ENCODE data around the gene DELE1. TPM values are rescaled to one million over a fixed set of nuclear protein-coding genes. Genes with fewer than 3 reads are reported as not detected.
A peak's percentile ranks its signal among the peaks of the same experiment; 100 is the strongest.

The DELE1 gene
- total and polyA plus RNA-seq, 8 donors, result 27.7 to 45.6 (median 34.2) TPM

- Histone ChIP-seq H3K9me3 (no peaks in the 10 kb centered on the region), H3K4me1 (peaks cover 7 to 20% (median 14%) of the 10 kb centered on the region in 3 donors), H3K4me3 (peak overlapping the region; percentile 36 to 82 (median 68)), H3K27me3 (no peaks in the 10 kb centered on the region), H3K27ac (peak overlapping the region in 3 of 4 donors; percentile 12 to 87 (median 67)), H3K36me3 (no peaks in the 10 kb centered on the region)
- no peak for TF ChIP-seq CTCF (IDR thresholded peaks at IDR 0.05)
- FAIRE-seq (no peak), DNase-seq (peak in 5 of 6 donors; percentile 48 to 82 (median 67)), ATAC-seq (peak; percentile 11 to 36 (median 19))
- intact Hi-C loops (cut with DNase I), result no loop called here
- WGBS, 2 donors, result 1% methylated on average over 61 to 65 of the region's 65 CpGs
These were observed 47.7 kb upstream of the DELE1 start for GRCh38 chr5:141875795-141876627.

- DNase-seq, result peak; percentile 55 to 85 (median 68)
- peak overlapping the region in 3 of 4 donors; percentile 12 to 87 (median 67) for H3K27ac ChIP-seq
- H3K27me3 ChIP-seq, result no peaks in the 10 kb centered on the region
- intact Hi-C loops (cut with DNase I), result no loop called here
- no peaks in the 10 kb centered on the region for H3K36me3 ChIP-seq
- H3K4me3 ChIP-seq, result peak overlapping the region; percentile 36 to 82 (median 68)
- 0 to 1% methylated on average over 36 to 42 of the region's 42 CpGs for WGBS, 2 donors
- H3K9me3 ChIP-seq, result no peaks in the 10 kb centered on the region
- no peak for TF ChIP-seq CTCF (IDR thresholded peaks at IDR 0.05)
- peaks cover 7 to 20% (median 14%) of the 10 kb centered on the region in 3 donors for H3K4me1 ChIP-seq
- no peak for FAIRE-seq
- ATAC-seq, result peak; percentile 17 to 44 (median 35)
These were observed 46.9 kb upstream of the DELE1 start for GRCh38 chr5:141876628-141877355.

GRCh38 chr5:141877356-141878185 is 46.1 kb upstream of the DELE1 start:
- intact Hi-C loops (cut with DNase I), result loop anchor here in 1 of 3 donors (2.0 kb wide), 1 partner anchor 177 kb away; no protein-coding TSS in a partner anchor
- 1% methylated on average over 49 to 55 of the region's 55 CpGs for WGBS, 2 donors
- TF ChIP-seq CTCF (IDR thresholded peaks at IDR 0.05), result no peak
- ATAC-seq (peak in 3 of 4 donors; percentile 0 to 1 (median 0)), FAIRE-seq (no peak), DNase-seq (peak in 4 of 6 donors; percentile 38 to 82 (median 50))
- Histone ChIP-seq H3K4me1 (peaks cover 7 to 20% (median 14%) of the 10 kb centered on the region in 3 donors), H3K9me3 (no peaks in the 10 kb centered on the region), H3K27me3 (no peaks in the 10 kb centered on the region), H3K27ac (peak overlapping the region in 3 of 4 donors; percentile 60 to 87 (median 84)), H3K36me3 (no peaks in the 10 kb centered on the region), H3K4me3 (peak overlapping the region; percentile 36 to 82 (median 68))

- Histone ChIP-seq H3K9me3 (no peaks in the 10 kb centered on the region), H3K27ac (peak within 1 kb of the TSS; percentile 39 to 87 (median 76)), H3K27me3 (peaks cover 0 to under 1% (median 0%) of the 10 kb centered on the region in 4 donors), H3K36me3 (no peaks in the 10 kb centered on the region), H3K4me3 (peak within 1 kb of the TSS; percentile 36 to 82 (median 68)), H3K4me1 (peaks cover 7 to 20% (median 14%) of the 10 kb centered on the region in 3 donors)
- peak; percentile 35 to 84 (median 64) for DNase-seq
- peak; percentile 61 to 67 (median 62) for ATAC-seq
- TF ChIP-seq CTCF (IDR thresholded peaks at IDR 0.05), result no peak
- intact Hi-C loops (cut with DNase I), result loop anchor here in 1 of 3 donors (2.0 kb wide), 1 partner anchor 177 kb away; no protein-coding TSS in a partner anchor
- 0% methylated on average over 18 to 52 of the region's 63 CpGs for WGBS, 2 donors
- FAIRE-seq, result no peak
These were observed 45.4 kb upstream of the DELE1 start, which contains the start of gene PCDH1 for GRCh38 chr5:141878186-141878710. Gene PCDH1, minus strand, starts transcription at chr5:141878410. Its CDS starts 148 bp downstream, at chr5:141878262.

Measured in pancreas (tissue), 10 donors.